Adrenal gland (tissue), 12 donors: Measurements from ENCODE around the gene CCDC33. TPM values are rescaled to one million over a fixed set of nuclear protein-coding genes. Genes with fewer than 3 reads are reported as not detected.
"Not testable (repeated sequence)": the region's sequence is repeated elsewhere in the genome, so short reads cannot be mapped to it uniquely, and the experiment has no call there.

Source experiments
- DNase-seq, 7 donors: peaks; one replicate each; pipeline ENCODE4 v3.0.0-alpha.2; 2019 to 2020
- H3K27ac ChIP-seq, 5 donors: fragments of 200-600 bp; sonication (generic) in 4 of 5; 1 replicate in 3 of 5; 2 replicates in 2 of 5; pipeline versions ENCODE4 v1.5.1 to v1.8.0; 2016 to 2020; ENCODE audit warnings: mild to moderate bottlenecking in 1 of 5
- H3K27me3 ChIP-seq: fragments of 200-600 bp; 2 replicates; pipeline ENCODE4 v1.8.0; 2021
- H3K36me3 ChIP-seq, 2 donors: fragments of 200-600 bp; replicated peaks in 1 of 2; 1 replicate in 1 of 2; 2 replicates in 1 of 2; pipeline versions ENCODE4 v1.5.1 to v1.8.0; 2018 to 2022
- H3K4me1 ChIP-seq, 2 donors: fragments of 200-600 bp; replicated peaks in 1 of 2; 1 replicate in 1 of 2; 2 replicates in 1 of 2; pipeline versions ENCODE4 v1.5.1 to v1.8.0; 2018 to 2021
- H3K4me3 ChIP-seq, 4 donors: fragments of 200-600 bp; sonication (generic) in 3 of 4; one replicate each; pipeline ENCODE4 v1.5.1; 2016 to 2018
- H3K9me3 ChIP-seq, 3 donors: fragments of 200-600 bp; sonication (generic) in 1 of 3; replicated peaks in 1 of 3; 1 replicate in 2 of 3; 2 replicates in 1 of 3; pipeline versions ENCODE4 v1.5.1 to v1.8.0; 2016 to 2021
- CTCF ChIP-seq, 6 experiments: fragments of 450-650 bp in 4 of 6; fragments of 200-600 bp in 2 of 6; sonication (generic) in 1 of 6; IDR thresholded peaks; 1 replicate in 5 of 6; 2 replicates in 1 of 6; pipeline versions ENCODE4 v1.5.1 to v1.8.0; 2016 to 2021; ENCODE audit warnings: antibody characterized with exemption in 6 of 6, mild to moderate bottlenecking in 2 of 6, moderate library complexity in 1 of 6
- POLR2A ChIP-seq, 2 donors: fragments of 450-650 bp; IDR thresholded peaks; one replicate each; pipeline ENCODE4 v1.6.1; 2017; ENCODE audit warnings: antibody characterized with exemption in 2 of 2, mild to moderate bottlenecking in 2 of 2, moderate library complexity in 1 of 2
- WGBS, 4 donors: extraction: QIAGEN DNeasy Blood & Tissue Kit in 2 of 4; methylation state at CpG; one replicate each; pipeline versions ENCODE4 v1.1.5 to v1.1.7; 2013 to 2017; 5-methylcytosine and 5-hydroxymethylcytosine counted together
- intact Hi-C, 2 donors: fragments of 100-400 bp; cut with DNase I; formaldehyde crosslinking; loops; one replicate each; pipeline versions ENCODE4 v1.14.1 to v1.15.0; 2022 to 2023
- polyA plus RNA-seq, 3 donors: library from polyadenylated mRNA; stranded (reverse); fragments of 200-250 nt in 2 of 3; fragments of 350-450 nt in 1 of 3; fragmentation: Illumina TruSeq in 1 of 3; extraction: RNeasy Lipid Tissue Mini Kit (QIAGEN cat#74804) in 1 of 3; gene quantifications; one replicate each; pipeline ENCODE4 v1.2.3, GENCODE V29; 2013 to 2014
- total RNA-seq, 9 donors: library from RNA; depleted of rRNA in 4 of 9; stranded (reverse); fragments of >200 nt in 4 of 9; fragments of 120-200 nt in 1 of 9; fragmentation: NEBNext Ultra II Directional in 1 of 9; extraction: Animal tissue kit (Norgen Biotek cat#: 25700) in 1 of 9; gene quantifications; one replicate each; pipeline versions ENCODE4 v1.1.0 to v1.2.4, GENCODE V29; 2013 to 2023
- donor health status: healthy with polysubstance abuse.
- donor health status: Bipolar disorder and iron deficiency.
- donor health status: DM: yes; HTN: yes; CAD: no.
- donor health status: DM: no; HTN: no; CAD: no.
- donor health status: DM: no; HTN: no; CAD: no.
- donor health status: DM: yes; HTN: yes; CAD: no.

Gene CCDC33
- total and polyA plus RNA-seq, 12 donors, result 0.11 to 1.1 (median 0.30) TPM; not detected in 3

GRCh38 chr15:74350295-74351275 lies 114.5 kb downstream of the CCDC33 start:
- Histone ChIP-seq H3K27ac (peak overlapping the region in 2 of 5 donors; percentile 0 to 28), H3K4me3 (no peak overlapping the region), H3K9me3 (peaks cover 0 to 11% (median 7%) of the 10 kb centered on the region in 3 donors), H3K27me3 (no peaks in the 10 kb centered on the region), H3K4me1 (peaks cover 11 to 17% of the 10 kb centered on the region in 2 donors), H3K36me3 (peaks cover 0 to 6% of the 10 kb centered on the region in 2 donors)
- no peak for TF ChIP-seq POLR2A (IDR thresholded peaks at IDR 0.05)
- no peak for TF ChIP-seq CTCF (IDR thresholded peaks at IDR 0.05)
- intact Hi-C loops, result no loop called here
- WGBS, 4 donors, result 77 to 81% (median 79%) methylated on average over 14 of the region's 14 CpGs
- peak in 2 of 7 donors; percentile 9 to 15 for DNase-seq

GRCh38 chr15:74351670-74352069 lies 115.5 kb downstream of the CCDC33 start:
- H3K4me3 ChIP-seq, result no peak overlapping the region
- TF ChIP-seq CTCF (IDR thresholded peaks at IDR 0.05), result no peak
- TF ChIP-seq POLR2A (IDR thresholded peaks at IDR 0.05), result no peak
- peak overlapping the region in 1 of 5 donors; percentile 28 for H3K27ac ChIP-seq
- intact Hi-C loops, result no loop called here
- peaks cover 0 to 6% of the 10 kb centered on the region in 2 donors for H3K36me3 ChIP-seq
- peaks cover 0 to 11% (median 7%) of the 10 kb centered on the region in 3 donors for H3K9me3 ChIP-seq
- WGBS, 4 donors, result 37 to 60% (median 47%) methylated on average over 3 of the region's 3 CpGs
- H3K4me1 ChIP-seq, result peaks cover 11 to 17% of the 10 kb centered on the region in 2 donors
- DNase-seq, result peak in 1 of 7 donors; percentile 10
- no peaks in the 10 kb centered on the region for H3K27me3 ChIP-seq

GRCh38 chr15:74352393-74352910 lies 116.3 kb downstream of the CCDC33 start:
- 82 to 89% (median 86%) methylated on average over 3 of the region's 3 CpGs for WGBS, 4 donors
- DNase-seq, result peak in 1 of 7 donors; percentile 10
- TF ChIP-seq CTCF (IDR thresholded peaks at IDR 0.05) (no peak), POLR2A (IDR thresholded peaks at IDR 0.05) (no peak)
- no peak overlapping the region for H3K4me3 ChIP-seq
- H3K27ac ChIP-seq, result no peak overlapping the region
- peaks cover 0 to 11% (median 7%) of the 10 kb centered on the region in 3 donors for H3K9me3 ChIP-seq
- intact Hi-C loops, result no loop called here
- H3K27me3 ChIP-seq, result no peaks in the 10 kb centered on the region
- peaks cover 11 to 17% of the 10 kb centered on the region in 2 donors for H3K4me1 ChIP-seq
- H3K36me3 ChIP-seq, result peaks cover 0 to 6% of the 10 kb centered on the region in 2 donors

GRCh38 chr15:74353992-74354391 lies 117.9 kb downstream of the CCDC33 start:
- peaks cover 0 to 11% (median 7%) of the 10 kb centered on the region in 3 donors for H3K9me3 ChIP-seq
- H3K4me1 ChIP-seq, result peaks cover 12 to 13% of the 10 kb centered on the region in 2 donors
- DNase-seq, H3K27ac ChIP-seq, H3K27me3 ChIP-seq, intact Hi-C loops, H3K4me3 ChIP-seq, H3K36me3 ChIP-seq: not testable (repeated sequence)
- WGBS, 4 donors, result 74 to 93% (median 83%) methylated on average over 2 of the region's 2 CpGs

- peaks cover 21 to 22% of the 10 kb centered on the region in 2 donors for H3K4me1 ChIP-seq
- H3K27me3 ChIP-seq, H3K36me3 ChIP-seq, intact Hi-C loops, H3K4me3 ChIP-seq: not testable (repeated sequence)
- peak in 1 of 7 donors; percentile 20 for DNase-seq
- 86 to 97% (median 92%) methylated on average over 4 to 6 of the region's 6 CpGs for WGBS, 4 donors
- peak overlapping the region in 3 of 5 donors; percentile 7 to 18 (median 13) for H3K27ac ChIP-seq
- H3K9me3 ChIP-seq, result peaks cover 0 to 11% (median 7%) of the 10 kb centered on the region in 3 donors
Observed at GRCh38 chr15:74356050-74356449, 119.9 kb downstream of the CCDC33 start.

GRCh38 chr15:74357514-74357913 lies 121.4 kb downstream of the CCDC33 start:
- not testable (repeated sequence) for H3K4me3 ChIP-seq, H3K36me3 ChIP-seq

GRCh38 chr15:74359376-74359775 lies 123.2 kb downstream of the CCDC33 start:
- peak overlapping the region; percentile 37 to 82 (median 65) for H3K27ac ChIP-seq
- H3K27me3 ChIP-seq, intact Hi-C loops, H3K36me3 ChIP-seq, DNase-seq, H3K4me3 ChIP-seq, H3K9me3 ChIP-seq: not testable (repeated sequence)
- WGBS, 4 donors, result 68 to 79% (median 73%) methylated on average over 6 of the region's 6 CpGs
- H3K4me1 ChIP-seq, result peaks cover 29 to 45% of the 10 kb centered on the region in 2 donors

More at GRCh38 chr15:74357514-74357913, 121.4 kb downstream of the CCDC33 start:
- peak in 3 of 7 donors; percentile 54 to 68 (median 68) for DNase-seq
- H3K27me3 ChIP-seq, intact Hi-C loops: not testable (repeated sequence)
- 57 to 74% (median 67%) methylated on average over 7 of the region's 7 CpGs for WGBS, 4 donors
- Histone ChIP-seq H3K4me1 (peaks cover 24 to 37% of the 10 kb centered on the region in 2 donors), H3K9me3 (peaks cover 0 to 11% (median 7%) of the 10 kb centered on the region in 3 donors), H3K27ac (peak overlapping the region in 4 of 5 donors; percentile 34 to 82 (median 38))
